Mononuclear cell (primary cell): ENCODE measurements around the gene ASCL2. TPM values are rescaled to one million over a fixed set of nuclear protein-coding genes. Genes with fewer than 3 reads are reported as not detected.
A peak's percentile ranks its signal among the peaks of the same experiment; 100 is the strongest.

Experiments
- H3K27me3 ChIP-seq: 2 replicates; pipeline ENCODE4 v1.6.0; 2011; ENCODE audit warnings: low read length, control low read depth; ENCODE audit not compliant: insufficient read depth
- H3K4me1 ChIP-seq: 2 replicates; pipeline ENCODE4 v1.5.1; 2011; ENCODE audit warnings: mild to moderate bottlenecking, low read length, control low read depth; ENCODE audit not compliant: insufficient read depth
- H3K4me3 ChIP-seq: 2 replicates; pipeline ENCODE4 v1.5.1; 2011; ENCODE audit warnings: mild to moderate bottlenecking, low read length, moderate library complexity
- H3K9me3 ChIP-seq: 2 replicates; pipeline ENCODE4 v1.5.1; 2011; ENCODE audit warnings: low read depth, mild to moderate bottlenecking, control low read depth, low read length
- total RNA-seq: library from RNA; depleted of rRNA; stranded (reverse); fragments of >200 nt; gene quantifications from one replicate; pipeline ENCODE4 v1.2.3, GENCODE V29; 2012

The ASCL2 gene
- total RNA-seq, 1 donor = 2.3 TPM

DNA sequence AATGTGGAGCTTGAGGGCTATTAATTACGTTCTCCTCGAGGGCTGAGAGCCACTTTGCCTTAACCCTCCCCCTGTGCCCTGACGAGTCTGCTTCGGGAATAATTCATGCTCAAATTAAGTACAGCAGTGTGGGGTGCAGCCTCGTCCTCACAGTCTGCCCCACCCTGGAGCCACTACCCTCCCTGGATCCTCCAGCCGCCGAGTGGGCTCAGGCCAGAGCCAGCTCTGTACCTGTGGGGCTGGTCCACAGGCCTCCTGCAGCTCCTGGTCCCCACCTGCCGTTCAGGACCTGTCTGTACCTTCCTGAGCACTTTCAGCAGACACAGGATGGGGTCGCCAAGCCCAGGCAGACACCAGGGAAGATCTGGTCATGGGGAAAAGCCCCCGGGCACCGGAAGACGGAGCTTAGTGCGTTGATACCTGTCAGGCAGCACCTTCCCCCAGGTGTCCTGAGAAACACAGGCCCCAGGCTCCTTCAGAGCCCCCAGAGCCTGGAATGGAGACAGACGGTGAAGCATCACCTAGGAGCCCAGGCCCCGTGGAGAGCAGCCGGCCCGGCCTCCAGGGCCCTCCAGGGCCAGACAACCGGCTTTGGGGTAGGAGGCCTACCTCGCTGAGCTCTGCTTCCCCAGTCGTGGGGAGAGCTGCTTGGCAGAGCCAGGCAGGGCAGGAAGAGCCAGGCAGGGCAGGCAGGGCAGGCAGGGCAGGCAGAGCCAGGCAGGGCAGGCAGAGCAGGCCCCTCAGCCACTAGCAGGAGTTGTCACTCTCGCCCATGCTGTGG lies 41.2 kb upstream of the ASCL2 start:
- H3K4me3 ChIP-seq = no peak overlapping the region
- H3K4me1 ChIP-seq = peaks cover 14% of the 10 kb centered on the region
- no peaks in the 10 kb centered on the region for H3K27me3 ChIP-seq
- no peaks in the 10 kb centered on the region for H3K9me3 ChIP-seq

DNA sequence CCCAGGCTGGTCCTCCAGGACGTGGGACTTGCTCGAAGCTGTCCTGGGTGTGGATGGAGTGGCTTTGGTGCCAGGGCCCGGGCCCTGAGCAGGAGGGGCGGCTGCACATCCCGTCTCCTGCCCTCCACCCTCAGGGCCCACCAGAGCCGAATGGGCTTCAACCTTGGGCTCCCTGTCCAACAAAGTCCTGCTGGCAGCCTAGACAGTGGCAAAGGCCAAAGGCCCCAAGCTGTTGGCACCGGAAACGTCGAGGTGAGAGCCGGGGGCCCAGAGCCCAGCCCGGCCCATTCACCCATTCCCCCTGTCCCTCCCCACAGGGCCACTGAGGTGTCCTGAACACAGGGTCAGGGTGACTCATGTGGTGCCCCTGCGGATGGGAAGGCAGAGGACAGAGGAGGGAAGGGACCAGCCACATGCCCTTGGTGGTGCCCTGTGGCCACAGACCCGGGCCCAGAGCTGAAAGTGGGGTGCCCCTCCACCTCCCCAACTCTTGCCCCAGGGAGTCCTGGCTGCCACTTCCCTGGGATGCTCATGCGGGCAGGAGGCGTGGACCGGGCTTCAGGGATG lies 40.5 kb upstream of the ASCL2 start:
- Histone ChIP-seq H3K4me1 (peaks cover 21% of the 10 kb centered on the region), H3K27me3 (no peaks in the 10 kb centered on the region), H3K4me3 (no peak overlapping the region), H3K9me3 (no peaks in the 10 kb centered on the region)

DNA sequence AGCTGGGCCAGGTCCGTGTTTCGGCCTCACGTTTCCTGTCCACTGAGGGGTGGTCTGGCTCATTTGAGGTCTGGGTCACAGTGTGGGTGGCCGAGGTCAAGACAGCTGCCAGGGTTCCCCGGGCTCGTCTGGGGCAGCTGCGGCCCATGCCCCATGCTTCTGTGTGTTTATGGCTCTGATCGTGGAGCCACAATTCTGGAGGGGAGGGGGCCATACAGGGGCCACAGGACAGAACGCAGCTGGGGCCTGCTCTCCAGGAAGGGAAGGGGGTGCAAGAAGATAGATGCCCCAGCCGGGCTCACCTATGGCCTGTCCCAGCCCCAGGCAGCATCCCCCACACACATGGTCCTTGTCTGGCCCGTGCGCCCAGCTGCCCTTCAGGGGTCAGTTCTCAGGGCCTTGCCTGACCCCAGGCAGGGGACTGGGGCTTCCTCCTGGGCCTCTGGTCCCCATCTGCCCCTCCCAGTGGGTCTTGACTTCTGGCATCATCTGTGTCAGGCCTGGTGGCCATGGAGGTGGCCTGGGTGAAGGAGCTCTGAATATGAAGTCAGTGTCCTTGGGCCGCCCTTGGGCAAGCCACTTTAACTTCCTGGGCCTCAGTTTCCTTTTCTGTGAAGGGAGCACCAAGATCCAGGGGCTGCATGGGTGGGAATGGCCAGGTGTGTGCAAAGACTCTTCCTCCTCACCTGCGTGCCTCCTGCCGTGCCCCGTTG lies 39.8 kb upstream of the ASCL2 start:
- H3K27me3 ChIP-seq = no peaks in the 10 kb centered on the region
- H3K4me3 ChIP-seq = no peak overlapping the region
- no peaks in the 10 kb centered on the region for H3K9me3 ChIP-seq
- H3K4me1 ChIP-seq = peaks cover 27% of the 10 kb centered on the region

DNA sequence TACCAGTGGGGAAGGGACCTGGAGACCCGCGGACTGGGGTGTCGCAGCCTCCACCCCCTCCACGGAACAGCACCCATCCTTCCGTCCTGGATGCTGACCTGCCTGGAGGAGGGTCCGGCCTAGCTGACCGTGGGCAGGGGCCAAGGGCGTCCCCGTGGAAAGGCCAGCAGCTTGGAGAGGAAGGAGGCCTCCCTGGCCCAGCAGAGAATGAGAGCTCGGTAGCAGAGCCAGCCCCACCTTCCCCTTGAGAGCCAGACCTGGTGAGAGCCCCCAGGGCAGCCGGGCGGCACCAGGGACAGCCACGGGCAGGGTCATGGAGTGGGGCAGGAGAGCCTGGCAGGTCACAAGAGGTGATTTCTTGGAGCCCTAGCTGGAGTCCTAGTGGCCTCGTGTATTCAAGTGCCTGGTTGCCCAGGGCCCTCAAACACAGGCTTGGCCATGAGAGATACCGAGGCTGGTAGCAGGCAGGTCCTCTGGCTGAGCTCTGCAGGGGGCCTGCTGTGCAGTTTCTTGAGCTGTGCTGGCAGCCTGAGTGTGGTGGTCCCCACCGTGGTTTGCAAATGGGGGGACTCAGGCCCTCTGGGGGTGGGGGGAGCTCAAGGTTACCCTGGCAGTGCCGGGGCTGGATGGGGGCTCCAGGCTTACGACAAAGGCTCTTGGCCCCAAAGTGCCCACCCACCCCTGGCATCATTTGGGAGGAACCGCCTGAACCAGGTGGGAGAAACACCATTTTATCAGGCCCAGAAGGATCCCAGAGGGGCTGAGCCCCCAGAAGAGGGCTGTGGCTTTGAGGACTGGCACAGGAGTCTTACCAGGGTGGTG lies 39.1 kb upstream of the ASCL2 start:
- H3K4me3 ChIP-seq = no peak overlapping the region
- H3K9me3 ChIP-seq = no peaks in the 10 kb centered on the region
- H3K27me3 ChIP-seq = no peaks in the 10 kb centered on the region
- H3K4me1 ChIP-seq = peaks cover 35% of the 10 kb centered on the region

DNA sequence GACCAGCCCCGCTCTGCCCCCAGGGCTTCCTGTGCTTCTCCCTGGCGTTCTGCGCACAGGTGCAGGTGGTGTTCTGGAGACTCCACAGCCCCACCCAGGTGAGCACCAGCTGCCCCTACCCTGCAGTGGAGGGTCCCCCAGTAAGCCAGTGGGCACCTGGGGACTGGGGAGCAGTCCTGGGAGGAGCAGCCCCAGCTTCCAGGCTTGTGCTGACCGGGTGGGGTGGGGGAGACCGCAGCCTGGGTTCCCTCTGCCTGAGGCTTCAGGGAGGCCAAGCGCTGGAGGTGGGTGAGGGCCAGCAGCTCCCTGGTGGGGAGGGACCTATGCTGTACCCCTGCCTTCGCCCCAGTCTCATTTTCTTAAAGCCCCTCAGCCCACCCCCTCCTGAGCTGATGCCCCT lies 38.3 kb upstream of the ASCL2 start:
- H3K27me3 ChIP-seq = no peaks in the 10 kb centered on the region
- no peak overlapping the region for H3K4me3 ChIP-seq
- H3K9me3 ChIP-seq = no peaks in the 10 kb centered on the region
- H3K4me1 ChIP-seq = peaks cover 42% of the 10 kb centered on the region

DNA sequence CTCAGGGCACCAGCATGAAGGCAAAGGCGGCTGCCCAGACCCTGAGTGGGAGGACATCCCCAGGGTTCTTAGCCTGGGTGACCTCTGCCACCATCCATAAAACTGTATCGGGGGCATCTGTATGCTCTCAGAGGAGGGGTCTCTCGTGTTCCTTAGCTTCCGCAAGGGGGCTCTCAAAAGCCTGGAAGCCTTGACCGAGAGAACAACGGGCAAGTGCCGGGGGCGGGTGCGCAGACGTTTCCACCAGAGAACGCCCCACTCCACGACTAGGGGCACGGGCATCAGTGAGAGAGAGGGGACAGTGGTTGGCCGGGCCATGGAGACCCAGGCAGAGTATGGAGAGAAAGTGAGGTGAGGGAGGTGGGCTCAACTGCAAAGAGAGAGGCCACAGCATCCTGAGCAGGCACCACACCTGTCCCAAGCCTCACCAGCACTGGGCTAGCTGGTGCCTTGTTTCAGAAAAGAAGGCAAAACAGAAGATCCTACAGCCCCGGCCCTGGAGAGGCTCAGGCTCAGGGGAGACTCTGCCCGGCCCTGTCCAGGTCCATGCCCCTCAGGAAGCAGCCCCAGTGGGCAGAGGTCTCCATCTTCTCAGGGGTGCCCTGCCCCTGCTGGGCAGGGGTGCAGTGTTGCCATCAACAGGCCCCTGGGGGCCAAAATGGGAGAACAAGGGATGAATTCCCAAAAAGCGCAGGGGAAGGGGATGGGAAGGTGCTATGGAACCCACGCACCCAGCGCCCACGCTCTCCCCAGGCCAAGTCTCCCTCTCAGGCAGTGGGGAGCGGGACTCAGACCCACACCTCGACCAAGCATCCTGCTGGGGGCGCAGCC lies 37.3 kb upstream of the ASCL2 start:
- Histone ChIP-seq H3K4me3 (no peak overlapping the region), H3K9me3 (no peaks in the 10 kb centered on the region), H3K4me1 (peaks cover 52% of the 10 kb centered on the region), H3K27me3 (no peaks in the 10 kb centered on the region)

DNA sequence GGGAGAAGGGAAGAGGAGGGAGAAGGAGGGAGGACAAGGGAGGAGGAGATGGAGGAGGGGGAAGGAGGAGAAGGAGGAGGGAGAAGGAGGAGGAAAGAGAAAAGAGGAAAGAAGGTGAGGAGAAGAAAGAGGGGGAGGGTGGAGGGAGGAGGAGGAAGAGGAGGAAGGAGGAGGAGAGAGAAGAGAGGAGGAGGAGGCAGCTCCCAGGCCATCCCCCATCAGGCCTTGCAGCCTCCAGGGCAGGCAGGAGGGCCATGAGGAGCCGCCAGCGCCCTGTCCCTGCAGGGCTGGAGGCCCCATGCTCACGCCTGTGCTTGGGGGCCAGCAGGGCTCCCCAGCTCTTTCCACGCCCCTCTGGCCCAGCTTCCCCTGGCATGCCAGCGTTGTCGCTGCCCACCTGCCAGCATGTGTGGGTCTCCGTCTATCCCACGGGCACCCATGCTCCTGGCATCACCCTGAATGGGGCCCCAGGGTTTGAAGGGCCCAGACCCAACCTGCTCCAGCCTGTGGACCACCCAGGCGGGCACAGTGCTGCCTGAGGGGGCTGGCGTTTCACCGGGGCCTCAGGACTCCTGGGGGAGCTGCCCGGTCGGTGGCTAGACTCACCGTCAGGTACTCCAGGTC lies 36.6 kb upstream of the ASCL2 start:
- H3K9me3 ChIP-seq = no peaks in the 10 kb centered on the region
- peaks cover 54% of the 10 kb centered on the region for H3K4me1 ChIP-seq
- no peaks in the 10 kb centered on the region for H3K27me3 ChIP-seq
- H3K4me3 ChIP-seq = no peak overlapping the region

DNA sequence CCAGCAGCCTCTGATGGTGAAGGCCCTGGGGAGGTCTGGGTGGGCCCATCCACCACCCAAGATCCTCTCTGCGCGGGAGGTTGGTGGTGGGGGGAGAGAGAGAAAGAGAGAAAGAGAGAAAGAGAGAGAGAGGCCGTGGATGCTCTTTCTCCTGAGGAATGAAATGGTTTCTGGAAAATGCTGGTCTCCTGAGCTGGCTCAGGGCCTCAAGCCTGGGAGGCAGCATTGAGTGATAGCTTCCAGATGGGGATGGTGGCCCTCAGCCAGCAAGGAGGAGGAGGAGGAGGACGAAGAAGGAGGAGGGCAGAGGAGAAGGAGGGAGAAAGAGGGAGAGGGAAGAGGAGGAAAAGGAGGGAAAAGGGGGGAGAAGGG lies 36.0 kb upstream of the ASCL2 start:
- Histone ChIP-seq H3K4me1 (peaks cover 54% of the 10 kb centered on the region), H3K27me3 (no peaks in the 10 kb centered on the region), H3K4me3 (no peak overlapping the region), H3K9me3 (no peaks in the 10 kb centered on the region)

DNA sequence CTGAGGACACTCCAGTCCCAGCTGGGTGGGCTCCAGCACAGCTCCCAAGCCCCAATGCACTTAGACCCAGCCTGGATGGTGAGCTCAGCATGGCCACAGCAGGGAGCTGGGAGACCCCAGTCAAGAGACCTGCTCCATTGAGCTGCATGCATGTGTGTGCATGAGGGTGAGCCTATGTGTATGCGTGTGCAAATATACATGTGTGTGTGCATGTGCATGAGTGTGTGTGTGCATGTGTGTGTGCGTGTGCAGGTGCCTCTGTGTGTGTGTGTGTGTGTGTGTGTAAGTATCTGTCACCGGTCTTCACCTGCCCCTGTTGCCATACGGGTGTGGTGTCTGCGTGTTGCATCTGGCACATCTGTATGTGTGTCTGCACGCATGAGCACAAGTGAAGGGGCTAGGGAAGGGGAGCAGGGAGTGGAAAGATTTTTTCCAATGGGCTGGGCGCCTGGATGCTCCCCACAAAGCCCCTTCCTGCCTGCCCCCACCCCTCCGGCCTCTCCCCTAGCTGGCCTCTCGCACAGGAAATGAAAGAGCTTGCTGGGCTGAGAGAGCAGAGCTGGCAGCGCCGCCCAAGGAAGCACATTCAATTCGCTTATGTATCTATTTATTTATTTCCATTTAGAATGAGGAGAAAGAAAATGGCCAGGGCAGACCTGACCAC lies 35.5 kb upstream of the ASCL2 start:
- Histone ChIP-seq H3K9me3 (no peaks in the 10 kb centered on the region), H3K4me1 (peaks cover 54% of the 10 kb centered on the region), H3K27me3 (no peaks in the 10 kb centered on the region), H3K4me3 (peak overlapping the region; percentile 13)

DNA sequence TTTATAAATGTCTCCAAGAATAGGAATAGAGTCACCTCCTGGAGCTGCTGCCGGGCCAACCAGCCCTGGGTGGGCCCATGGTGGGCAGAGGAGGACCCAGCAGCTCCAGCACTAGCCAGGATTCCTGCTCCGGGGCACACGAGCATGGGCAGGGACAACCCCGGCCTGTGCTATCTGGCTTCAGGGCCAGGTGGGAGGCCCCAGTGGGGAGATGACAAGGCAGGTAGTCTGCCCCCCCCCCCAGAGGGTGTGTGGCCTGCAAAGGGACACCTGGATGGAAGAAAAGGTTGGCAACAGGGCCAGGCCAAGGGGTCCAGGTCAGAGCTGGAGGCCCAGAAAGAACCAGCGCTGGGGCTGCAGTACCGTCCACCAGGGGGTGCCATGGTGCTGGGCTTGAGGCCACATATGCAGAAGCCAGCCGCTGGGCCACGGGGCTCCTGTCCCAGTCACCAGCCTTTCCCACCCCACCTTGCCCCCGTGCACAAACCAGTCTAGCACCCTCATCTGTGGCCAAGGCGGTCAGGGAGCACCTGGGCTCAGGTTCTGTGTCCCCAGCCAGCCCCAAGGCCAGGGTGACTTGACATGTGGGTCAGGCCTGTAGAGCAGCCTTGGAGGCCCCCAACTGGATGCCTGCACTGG lies 34.9 kb upstream of the ASCL2 start:
- peak overlapping the region; percentile 13 for H3K4me3 ChIP-seq
- H3K9me3 ChIP-seq = no peaks in the 10 kb centered on the region
- peaks cover 59% of the 10 kb centered on the region for H3K4me1 ChIP-seq
- no peaks in the 10 kb centered on the region for H3K27me3 ChIP-seq

DNA sequence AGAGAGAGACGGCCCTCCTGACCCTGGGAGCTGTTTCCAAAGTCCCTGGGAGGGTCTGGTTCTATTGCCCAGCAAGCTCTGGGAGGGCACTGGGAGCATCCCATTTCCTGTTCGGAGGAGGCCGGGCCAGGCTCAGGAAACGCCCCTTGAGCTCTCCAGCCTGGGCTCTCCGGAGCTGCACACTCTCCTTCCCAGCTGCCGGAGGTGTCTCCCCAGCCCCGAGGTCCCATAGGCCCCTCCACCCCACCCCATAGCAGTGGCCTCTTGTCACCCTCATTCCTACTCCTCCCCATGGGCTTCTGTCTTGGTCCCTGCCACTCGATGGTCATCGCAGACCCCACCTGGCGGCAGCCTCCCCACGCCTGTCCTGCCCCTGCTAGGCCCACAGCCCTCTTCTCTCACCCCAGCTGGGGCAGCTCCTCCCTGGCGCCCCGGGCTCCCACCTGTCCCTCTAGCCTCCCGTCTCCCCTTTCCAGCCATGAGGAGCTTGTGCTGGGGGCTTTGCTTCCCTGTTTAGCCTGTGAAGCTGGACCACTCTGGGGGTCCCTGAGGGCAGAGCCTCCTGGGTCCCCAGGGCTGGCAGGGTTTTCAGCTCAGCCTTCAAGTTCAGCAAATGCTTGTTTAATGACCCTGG lies 34.2 kb upstream of the ASCL2 start:
- H3K4me3 ChIP-seq = no peak overlapping the region
- H3K9me3 ChIP-seq = no peaks in the 10 kb centered on the region
- no peaks in the 10 kb centered on the region for H3K27me3 ChIP-seq
- H3K4me1 ChIP-seq = peaks cover 61% of the 10 kb centered on the region

DNA sequence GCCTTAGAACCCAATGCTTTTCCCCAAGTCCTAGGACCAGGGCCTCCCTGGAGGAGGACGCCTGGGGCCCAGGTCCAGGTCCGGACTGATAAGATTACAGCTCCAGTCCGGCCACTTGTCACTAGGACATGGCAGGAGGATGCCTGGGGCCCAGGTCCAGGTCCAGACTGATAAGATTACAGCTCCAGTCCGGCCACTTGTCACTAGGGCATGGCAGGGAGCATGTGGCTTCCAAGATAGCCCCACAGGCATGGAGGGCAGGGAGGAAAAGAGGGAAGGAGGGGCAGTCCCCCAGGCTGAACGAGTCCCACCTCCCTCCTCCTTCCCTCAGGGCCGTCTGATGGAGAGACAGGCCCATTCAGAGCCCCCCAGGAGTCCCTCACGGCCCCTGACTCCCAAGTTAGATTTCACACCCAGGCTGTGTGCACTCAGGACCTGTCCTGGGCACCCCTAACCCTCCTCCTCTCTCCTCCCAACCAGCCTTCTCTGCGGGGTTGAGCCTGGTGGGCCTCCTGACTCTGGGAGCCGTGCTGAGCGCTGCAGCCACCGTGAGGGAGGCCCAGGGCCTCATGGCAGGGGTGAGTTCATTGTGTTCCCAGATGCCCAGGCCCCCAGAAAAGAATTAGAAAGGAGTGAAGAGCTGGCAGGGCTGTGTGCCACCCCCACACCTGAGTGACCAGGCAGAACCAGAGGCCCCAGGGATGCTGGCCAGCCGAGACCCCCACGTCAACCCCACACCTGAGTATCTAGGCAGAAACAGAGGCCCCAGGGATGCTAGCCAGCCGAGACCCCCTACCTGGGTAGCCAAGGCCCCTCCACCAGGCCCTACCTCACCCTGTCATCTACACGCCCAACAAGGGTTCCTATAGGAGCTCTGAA lies 33.5 kb upstream of the ASCL2 start:
- Histone ChIP-seq H3K27me3 (no peaks in the 10 kb centered on the region), H3K4me3 (peak overlapping the region; percentile 62), H3K9me3 (no peaks in the 10 kb centered on the region), H3K4me1 (peaks cover 69% of the 10 kb centered on the region)
